ENCODE measurements around the gene ACOXL. TPM values are rescaled to one million over a fixed set of nuclear protein-coding genes. Genes with fewer than 3 reads are reported as not detected.

The ACOXL gene
- total and polyA plus RNA-seq, 4 donors = 4.4 to 32.8 (median 12.2) TPM

DNA sequence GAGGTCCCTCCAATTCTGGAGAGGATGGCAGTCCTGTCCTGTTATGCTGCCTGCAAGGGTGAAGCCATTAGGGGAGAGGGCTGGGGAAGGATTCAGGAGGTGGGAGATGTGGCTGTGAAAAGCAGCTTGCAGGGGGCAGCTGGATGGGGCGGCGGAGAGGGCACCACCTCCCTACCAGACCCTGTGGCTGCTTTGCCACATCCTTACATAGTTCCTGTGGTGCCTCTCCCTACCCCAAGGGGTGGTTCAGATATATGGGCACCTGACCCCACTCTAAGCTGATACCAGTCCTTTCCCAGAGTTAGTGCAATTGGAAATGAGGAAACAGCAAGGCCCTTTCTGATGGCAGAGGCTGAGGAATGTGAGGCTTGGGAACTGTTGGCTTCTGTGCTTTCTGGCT lies 6.1 kb upstream of the ACOXL start:
- TF ChIP-seq CTCF (IDR thresholded peaks at IDR 0.05; ENCODE audit: control extremely low read depth, extremely low read depth) = no peak
- Histone ChIP-seq H3K27me3 (ENCODE audit: control insufficient read depth in 3 of 3, insufficient read depth in 3 of 3, low read length in 2 of 3) (peaks cover 0 to 15% (median 10%) of the 10 kb centered on the region in 3 donors), H3K27ac (ENCODE audit: low read depth in 1 of 2, low read length in 1 of 2) (no peak overlapping the region), H3K36me3 (ENCODE audit: control insufficient read depth in 4 of 4, insufficient read depth in 4 of 4, low read length in 4 of 4) (no peaks in the 10 kb centered on the region), H3K4me3 (no peak overlapping the region), H3K9ac (ENCODE audit: insufficient read depth in 1 of 2, low read length in 2 of 2) (no peak overlapping the region), H3K9me3 (ENCODE audit: control insufficient read depth in 4 of 4, insufficient read depth in 3 of 4, low read length in 3 of 4) (peaks cover 0 to 2% (median 0%) of the 10 kb centered on the region in 4 donors), H3K4me1 (ENCODE audit: control insufficient read depth in 5 of 5, insufficient read depth in 5 of 5, low read length in 5 of 5) (no peaks in the 10 kb centered on the region)
- WGBS, 2 donors = 83 to 86% methylated on average over 2 of the region's 2 CpGs
- DNase-seq (no peak), ATAC-seq (ENCODE audit: insufficient read depth, low FRiP score) (no peak)

- WGBS, 2 donors = 94 to 98% methylated on average over 4 of the region's 4 CpGs
- Histone ChIP-seq H3K27ac (ENCODE audit: low read depth in 1 of 2, low read length in 1 of 2) (no peak overlapping the region), H3K27me3 (ENCODE audit: control insufficient read depth in 3 of 3, insufficient read depth in 3 of 3, low read length in 2 of 3) (peaks cover 0 to 26% (median 21%) of the 10 kb centered on the region in 3 donors), H3K4me3 (no peak overlapping the region), H3K9ac (ENCODE audit: insufficient read depth in 1 of 2, low read length in 2 of 2) (no peak overlapping the region), H3K4me1 (ENCODE audit: control insufficient read depth in 5 of 5, insufficient read depth in 5 of 5, low read length in 5 of 5) (peaks cover 0 to 6% (median 0%) of the 10 kb centered on the region in 5 donors), H3K9me3 (ENCODE audit: control insufficient read depth in 4 of 4, insufficient read depth in 3 of 4, low read length in 3 of 4) (peaks cover 0 to 2% (median 0%) of the 10 kb centered on the region in 4 donors), H3K36me3 (ENCODE audit: control insufficient read depth in 4 of 4, insufficient read depth in 4 of 4, low read length in 4 of 4) (no peaks in the 10 kb centered on the region)
- ATAC-seq (ENCODE audit: insufficient read depth, low FRiP score) (no peak), DNase-seq (no peak)
- TF ChIP-seq CTCF (IDR thresholded peaks at IDR 0.05; ENCODE audit: control extremely low read depth, extremely low read depth) = no peak
Measured at GRCh38 chr2:110727923-110728322, 4.5 kb upstream of the ACOXL start.

DNA sequence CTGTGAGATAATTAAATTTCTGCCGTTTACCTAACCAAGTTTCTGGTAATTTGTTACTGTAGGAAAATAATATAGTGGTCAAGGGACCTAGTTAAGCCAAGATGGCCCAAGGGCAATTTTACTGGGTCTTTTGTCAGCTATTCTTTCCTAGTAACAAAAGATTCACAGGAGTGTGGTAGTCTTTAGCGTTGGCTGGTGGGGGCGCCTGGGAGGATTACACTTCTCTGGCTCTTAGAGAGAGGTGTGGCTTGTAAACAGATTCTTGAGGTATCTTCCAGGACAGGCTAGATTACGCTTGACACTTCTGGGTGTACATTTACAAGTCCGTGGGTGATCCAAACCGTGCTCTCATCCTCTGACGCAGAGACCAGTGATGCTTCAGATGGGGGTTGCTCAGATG lies 3.3 kb upstream of the ACOXL start:
- Histone ChIP-seq H3K4me3 (no peak overlapping the region), H3K4me1 (ENCODE audit: control insufficient read depth in 5 of 5, insufficient read depth in 5 of 5, low read length in 5 of 5) (peaks cover 0 to 6% (median 0%) of the 10 kb centered on the region in 5 donors), H3K27me3 (ENCODE audit: control insufficient read depth in 3 of 3, insufficient read depth in 3 of 3, low read length in 2 of 3) (peaks cover 0 to 35% (median 30%) of the 10 kb centered on the region in 3 donors), H3K9ac (ENCODE audit: insufficient read depth in 1 of 2, low read length in 2 of 2) (no peak overlapping the region), H3K9me3 (ENCODE audit: control insufficient read depth in 4 of 4, insufficient read depth in 3 of 4, low read length in 3 of 4) (peaks cover 0 to 2% (median 0%) of the 10 kb centered on the region in 4 donors), H3K27ac (ENCODE audit: low read depth in 1 of 2, low read length in 1 of 2) (no peak overlapping the region), H3K36me3 (ENCODE audit: control insufficient read depth in 4 of 4, insufficient read depth in 4 of 4, low read length in 4 of 4) (no peaks in the 10 kb centered on the region)
- 83 to 85% methylated on average over 7 of the region's 7 CpGs for WGBS, 2 donors
- DNase-seq = no peak
- TF ChIP-seq CTCF (IDR thresholded peaks at IDR 0.05; ENCODE audit: control extremely low read depth, extremely low read depth) = no peak
- no peak for ATAC-seq (ENCODE audit: insufficient read depth, low FRiP score)

DNA sequence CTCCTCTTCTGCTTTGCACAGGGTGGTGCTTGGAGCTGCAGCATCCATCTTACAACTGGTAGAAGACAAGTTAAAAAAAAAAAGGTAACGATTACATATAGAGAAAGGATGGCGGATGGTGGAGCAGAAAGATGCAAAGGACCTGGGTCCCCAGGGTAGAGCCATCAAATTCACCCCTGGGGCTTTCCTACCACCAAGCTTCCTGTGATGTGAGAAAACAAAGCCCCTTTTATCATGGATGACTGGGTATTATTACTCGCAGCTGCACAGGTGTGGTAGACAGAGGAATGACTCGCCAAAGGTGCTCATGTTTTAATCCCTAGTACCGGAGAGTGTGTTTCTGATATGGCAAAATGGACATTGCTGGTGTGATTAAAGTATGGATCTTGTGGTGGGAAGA lies 1.3 kb upstream of the ACOXL start:
- 95% methylated on average over 5 of the region's 5 CpGs for WGBS, 2 donors

More for the DNA sequence above, 1.3 kb upstream of the ACOXL start:
- TF ChIP-seq CTCF (IDR thresholded peaks at IDR 0.05; ENCODE audit: control extremely low read depth, extremely low read depth) = no peak
- Histone ChIP-seq H3K9ac (ENCODE audit: insufficient read depth in 1 of 2, low read length in 2 of 2) (no peak overlapping the region), H3K4me3 (no peak overlapping the region), H3K9me3 (ENCODE audit: control insufficient read depth in 4 of 4, insufficient read depth in 3 of 4, low read length in 3 of 4) (peaks cover 0 to 2% (median 0%) of the 10 kb centered on the region in 4 donors), H3K27ac (ENCODE audit: low read depth in 1 of 2, low read length in 1 of 2) (no peak overlapping the region), H3K4me1 (ENCODE audit: control insufficient read depth in 5 of 5, insufficient read depth in 5 of 5, low read length in 5 of 5) (peaks cover 0 to 6% (median 5%) of the 10 kb centered on the region in 5 donors), H3K36me3 (ENCODE audit: control insufficient read depth in 4 of 4, insufficient read depth in 4 of 4, low read length in 4 of 4) (no peaks in the 10 kb centered on the region), H3K27me3 (ENCODE audit: control insufficient read depth in 3 of 3, insufficient read depth in 3 of 3, low read length in 2 of 3) (peaks cover 0 to 46% (median 43%) of the 10 kb centered on the region in 3 donors)
- DNase-seq (no peak), ATAC-seq (ENCODE audit: insufficient read depth, low FRiP score) (no peak)

All from lung (tissue), 12 donors.